Mesenchymal stem cell (in vitro differentiated cells and primary cell): Measurements from ENCODE around the gene ESRRB.

Experiments used
- DNase-seq: peaks from one replicate; pipeline ENCODE4 v3.0.0-alpha.2; 2013
- H2AFZ ChIP-seq: one replicate; pipeline ENCODE4 v1.6.1; 2013; ENCODE audit warnings: low read depth, mild to moderate bottlenecking, control low read depth, inconsistent platforms, low read length, moderate library complexity
- H2AK5ac ChIP-seq: 2 replicates; pipeline ENCODE4 v1.6.1; 2013; ENCODE audit warnings: low read length, moderate library complexity, mild to moderate bottlenecking, inconsistent platforms; ENCODE audit not compliant: severe bottlenecking
- H2BK120ac ChIP-seq: one replicate; pipeline ENCODE4 v1.6.1; 2013; ENCODE audit warnings: low read depth, mild to moderate bottlenecking, inconsistent platforms, low read length, moderate library complexity
- H2BK12ac ChIP-seq, 2 experiments: one replicate each; pipeline ENCODE4 v1.6.1; 2013; ENCODE audit warnings: inconsistent platforms in 2 of 2, low read length in 2 of 2, mild to moderate bottlenecking in 2 of 2, moderate library complexity in 2 of 2, control low read depth in 1 of 2
- H2BK15ac ChIP-seq: one replicate; pipeline ENCODE4 v1.6.1; 2013; ENCODE audit warnings: mild to moderate bottlenecking, low read depth, inconsistent platforms; ENCODE audit not compliant: poor library complexity, severe bottlenecking
- H2BK5ac ChIP-seq: 2 replicates; pipeline ENCODE4 v1.6.1; 2013; ENCODE audit warnings: low read depth, mild to moderate bottlenecking, low read length, control low read depth, inconsistent platforms; ENCODE audit not compliant: poor library complexity, severe bottlenecking
- H3K14ac ChIP-seq, 2 experiments: one replicate each; pipeline ENCODE4 v1.6.1; 2013; ENCODE audit warnings: inconsistent platforms in 2 of 2, low read length in 2 of 2, control low read depth in 1 of 2, mild to moderate bottlenecking in 1 of 2, moderate library complexity in 1 of 2
- H3K18ac ChIP-seq, 2 experiments: one replicate each; pipeline ENCODE4 v1.6.1; 2013; ENCODE audit warnings: inconsistent platforms in 2 of 2, low read length in 2 of 2, control low read depth in 1 of 2, low read depth in 1 of 2, mild to moderate bottlenecking in 1 of 2
- H3K23ac ChIP-seq, 2 experiments: one replicate each; pipeline ENCODE4 v1.6.1; 2013; ENCODE audit warnings: inconsistent platforms in 2 of 2, low read length in 2 of 2, mild to moderate bottlenecking in 2 of 2, moderate library complexity in 2 of 2, control low read depth in 1 of 2
- H3K27ac ChIP-seq: 2 replicates; pipeline ENCODE4 v1.5.1; 2013; ENCODE audit warnings: mild to moderate bottlenecking, moderate library complexity, low read length, control low read depth, inconsistent platforms; ENCODE audit not compliant: poor library complexity, severe bottlenecking
- H3K27me3 ChIP-seq, 2 experiments: 2 replicates each; pipeline versions ENCODE4 v1.6.1 to v1.7.0; 2013; ENCODE audit warnings: low read length in 2 of 2, mild to moderate bottlenecking in 2 of 2, moderate library complexity in 2 of 2, control low read depth in 1 of 2, inconsistent platforms in 1 of 2; ENCODE audit not compliant: control insufficient read depth in 1 of 2, insufficient read depth in 1 of 2
- H3K36me3 ChIP-seq, 2 experiments: 2 replicates each; pipeline versions ENCODE4 v1.6.1 to v1.7.0; 2013; ENCODE audit warnings: low read length in 2 of 2, control low read depth in 1 of 2, inconsistent platforms in 1 of 2, low read depth in 1 of 2, mild to moderate bottlenecking in 1 of 2; ENCODE audit not compliant: insufficient read depth in 2 of 2, control insufficient read depth in 1 of 2
- H3K4ac ChIP-seq, 2 experiments: one replicate each; pipeline ENCODE4 v1.6.1; 2013; ENCODE audit warnings: inconsistent platforms in 2 of 2, low read length in 2 of 2, mild to moderate bottlenecking in 2 of 2, moderate library complexity in 2 of 2, control low read depth in 1 of 2, low read depth in 1 of 2
- H3K4me1 ChIP-seq: 2 replicates; pipeline ENCODE4 v1.6.1; 2013; ENCODE audit warnings: low read depth, low read length, control low read depth; ENCODE audit not compliant: control insufficient read depth, insufficient read depth
- H3K4me2 ChIP-seq: 2 replicates; pipeline ENCODE4 v1.6.1; 2013; ENCODE audit warnings: low read length, mild to moderate bottlenecking, inconsistent platforms; ENCODE audit not compliant: poor library complexity, severe bottlenecking
- H3K4me3 ChIP-seq, 2 experiments: 2 replicates each; pipeline versions ENCODE4 v1.5.1 to v1.7.0; 2013; ENCODE audit warnings: low read length in 2 of 2, mild to moderate bottlenecking in 2 of 2, control low read depth in 1 of 2, low read depth in 1 of 2; ENCODE audit not compliant: insufficient read depth in 1 of 2
- H3K79me1 ChIP-seq: replicated peaks from 2 replicates; pipeline ENCODE4 v1.6.1; 2013; ENCODE audit warnings: mild to moderate bottlenecking, control low read depth, low read length, inconsistent platforms; ENCODE audit not compliant: poor library complexity, severe bottlenecking
- H3K9ac ChIP-seq: 2 replicates; pipeline ENCODE4 v1.7.0; 2013; ENCODE audit warnings: mild to moderate bottlenecking, low read length, moderate library complexity
- H3K9me3 ChIP-seq: 2 replicates; pipeline ENCODE4 v1.7.0; 2013; ENCODE audit warnings: mild to moderate bottlenecking, low read length; ENCODE audit not compliant: control insufficient read depth
- H4K8ac ChIP-seq: one replicate; pipeline ENCODE4 v1.6.1; 2013; ENCODE audit warnings: inconsistent platforms, mild to moderate bottlenecking, low read length, moderate library complexity
- H4K91ac ChIP-seq: one replicate; pipeline ENCODE4 v1.6.1; 2013; ENCODE audit warnings: mild to moderate bottlenecking, low read length, inconsistent platforms
- WGBS: methylation state at CpG from one replicate; pipeline ENCODE4 v1.1.7; 2013; ENCODE audit warnings: mixed read lengths; 5-methylcytosine and 5-hydroxymethylcytosine counted together

ESRRB gene

GRCh38 chr14:76462330-76462729, 86.4 kb downstream of the ESRRB start:
- no peaks in the 10 kb centered on the region for H3K79me1 ChIP-seq
- DNase-seq: no peak
- 91% methylated on average over 9 of the region's 11 CpGs for WGBS
- no peak overlapping the region for H3K9ac ChIP-seq
- H2BK12ac ChIP-seq: no peak overlapping the region
- no peak overlapping the region for H4K91ac ChIP-seq
- no peak overlapping the region for H3K4me3 ChIP-seq
- H4K8ac ChIP-seq: no peak overlapping the region
- no peak overlapping the region for H2BK120ac ChIP-seq
- no peak overlapping the region for H3K18ac ChIP-seq
- peaks cover 0 to 16% of the 10 kb centered on the region in 2 experiments for H3K27me3 ChIP-seq
- H3K14ac ChIP-seq: no peak overlapping the region
- H3K4me2 ChIP-seq: no peak overlapping the region
- H3K9me3 ChIP-seq: no peaks in the 10 kb centered on the region
- no peak overlapping the region for H2BK15ac ChIP-seq
- H3K36me3 ChIP-seq: no peaks in the 10 kb centered on the region
- no peak overlapping the region for H3K4ac ChIP-seq
- no peak overlapping the region for H2AK5ac ChIP-seq
- no peak overlapping the region for H2AFZ ChIP-seq
- H3K23ac ChIP-seq: no peak overlapping the region
- H2BK5ac ChIP-seq: no peak overlapping the region
- peaks cover 2% of the 10 kb centered on the region for H3K4me1 ChIP-seq
- H3K27ac ChIP-seq: no peak overlapping the region

- no peak overlapping the region for H2AFZ ChIP-seq
- H4K8ac ChIP-seq: no peak overlapping the region
- no peak overlapping the region for H2AK5ac ChIP-seq
- no peak overlapping the region for H2BK5ac ChIP-seq
- H3K4me1 ChIP-seq: peaks cover 2% of the 10 kb centered on the region
- no peaks in the 10 kb centered on the region for H3K36me3 ChIP-seq
- no peak overlapping the region for H3K4me2 ChIP-seq
- 80% methylated on average over 4 of the region's 4 CpGs for WGBS
- no peak overlapping the region for H3K4ac ChIP-seq
- H3K14ac ChIP-seq: no peak overlapping the region
- no peak overlapping the region for H3K23ac ChIP-seq
- H3K27me3 ChIP-seq: peaks cover 0 to 16% of the 10 kb centered on the region in 2 experiments
- H2BK12ac ChIP-seq: no peak overlapping the region
- H2BK120ac ChIP-seq: no peak overlapping the region
- H3K9me3 ChIP-seq: no peaks in the 10 kb centered on the region
- H3K18ac ChIP-seq: no peak overlapping the region
- H3K27ac ChIP-seq: no peak overlapping the region
- no peak for DNase-seq
- no peak overlapping the region for H3K9ac ChIP-seq
- H3K79me1 ChIP-seq: no peaks in the 10 kb centered on the region
- H2BK15ac ChIP-seq: no peak overlapping the region
- no peak overlapping the region for H3K4me3 ChIP-seq
- H4K91ac ChIP-seq: no peak overlapping the region
Observed at GRCh38 chr14:76463105-76463504, 87.2 kb downstream of the ESRRB start.

GRCh38 chr14:76464856-76465255, 88.9 kb downstream of the ESRRB start:
- Histone ChIP-seq H3K27me3 (peaks cover 0 to 9% of the 10 kb centered on the region in 2 experiments), H4K8ac (no peak overlapping the region), H2BK15ac (no peak overlapping the region), H3K4me3 (no peak overlapping the region), H3K4ac (no peak overlapping the region), H3K14ac (no peak overlapping the region), H3K4me1 (peaks cover 2% of the 10 kb centered on the region), H3K79me1 (no peaks in the 10 kb centered on the region), H3K4me2 (no peak overlapping the region), H3K36me3 (no peaks in the 10 kb centered on the region), H2AFZ (no peak overlapping the region), H3K23ac (no peak overlapping the region), H2BK5ac (no peak overlapping the region), H2BK120ac (no peak overlapping the region), H3K9ac (no peak overlapping the region), H3K27ac (no peak overlapping the region), H4K91ac (no peak overlapping the region), H2AK5ac (no peak overlapping the region), H3K18ac (no peak overlapping the region), H2BK12ac (no peak overlapping the region), H3K9me3 (no peaks in the 10 kb centered on the region)
- no peak for DNase-seq
- 70% methylated on average over 4 of the region's 4 CpGs for WGBS

GRCh38 chr14:76465664-76466063, 89.7 kb downstream of the ESRRB start:
- Histone ChIP-seq H3K27me3 (peaks cover 0 to 2% of the 10 kb centered on the region in 2 experiments), H3K36me3 (no peaks in the 10 kb centered on the region), H3K9ac (no peak overlapping the region), H2BK15ac (no peak overlapping the region), H3K4ac (no peak overlapping the region), H3K9me3 (no peaks in the 10 kb centered on the region), H2AK5ac (no peak overlapping the region), H3K79me1 (no peaks in the 10 kb centered on the region), H3K4me3 (no peak overlapping the region), H2AFZ (no peak overlapping the region), H2BK5ac (no peak overlapping the region), H3K18ac (no peak overlapping the region), H3K4me2 (no peak overlapping the region), H3K4me1 (peaks cover 2% of the 10 kb centered on the region), H2BK120ac (no peak overlapping the region), H2BK12ac (no peak overlapping the region), H3K14ac (no peak overlapping the region), H3K23ac (no peak overlapping the region), H4K8ac (no peak overlapping the region), H3K27ac (no peak overlapping the region), H4K91ac (no peak overlapping the region)
- WGBS: 65% methylated on average over 9 of the region's 9 CpGs
- DNase-seq: no peak
